Germinal center (tissue), 1 donor: ENCODE data around the gene MRPL10.
"Not testable (repeated sequence)": the region's sequence is repeated elsewhere in the genome, so short reads cannot be mapped to it uniquely, and the experiment has no call there.

Source experiments
- DNase-seq: peaks from one replicate; pipeline ENCODE4 v3.0.0; 2012; ENCODE audit warnings: mixed read lengths, low spot score

The MRPL10 gene

DNA sequence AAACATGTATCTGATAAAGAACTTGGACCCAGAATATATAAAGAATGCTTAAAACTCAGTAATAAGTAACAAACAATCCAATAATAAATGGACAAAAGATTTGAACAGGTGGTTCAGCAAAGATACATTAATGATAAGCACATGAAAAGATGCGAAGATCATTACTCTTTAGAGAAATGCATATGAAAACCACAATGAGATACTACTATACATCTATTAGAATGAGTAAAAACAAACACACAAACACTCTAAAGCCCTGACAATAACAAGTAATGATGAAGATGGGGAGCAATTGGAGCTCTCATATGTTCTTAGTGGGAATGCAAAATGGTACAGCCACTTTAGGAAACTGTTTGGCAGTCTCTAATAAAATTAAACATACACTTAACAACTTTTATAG lies 38.9 kb downstream of the MRPL10 start:
- no peak for DNase-seq

DNA sequence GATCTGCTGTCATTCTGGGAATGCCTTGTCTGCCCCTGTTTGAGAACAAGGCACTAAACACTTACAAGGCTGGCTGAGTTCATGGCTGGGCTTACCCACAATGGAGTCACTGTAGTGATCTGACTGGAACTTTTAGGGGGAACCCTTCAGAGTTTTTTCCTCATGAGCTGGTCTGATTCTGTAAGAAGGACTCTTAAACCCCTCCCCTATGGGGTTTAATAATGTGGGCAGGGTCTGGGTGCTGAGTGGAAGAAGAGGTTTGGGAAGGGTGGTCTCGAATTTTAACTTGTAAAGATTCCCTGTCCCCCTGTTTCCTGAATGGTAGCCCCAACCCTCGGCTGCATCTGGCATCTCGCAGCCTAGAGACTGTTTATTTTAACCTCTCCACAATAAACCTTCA lies 40.3 kb downstream of the MRPL10 start:
- DNase-seq, result no peak

DNA sequence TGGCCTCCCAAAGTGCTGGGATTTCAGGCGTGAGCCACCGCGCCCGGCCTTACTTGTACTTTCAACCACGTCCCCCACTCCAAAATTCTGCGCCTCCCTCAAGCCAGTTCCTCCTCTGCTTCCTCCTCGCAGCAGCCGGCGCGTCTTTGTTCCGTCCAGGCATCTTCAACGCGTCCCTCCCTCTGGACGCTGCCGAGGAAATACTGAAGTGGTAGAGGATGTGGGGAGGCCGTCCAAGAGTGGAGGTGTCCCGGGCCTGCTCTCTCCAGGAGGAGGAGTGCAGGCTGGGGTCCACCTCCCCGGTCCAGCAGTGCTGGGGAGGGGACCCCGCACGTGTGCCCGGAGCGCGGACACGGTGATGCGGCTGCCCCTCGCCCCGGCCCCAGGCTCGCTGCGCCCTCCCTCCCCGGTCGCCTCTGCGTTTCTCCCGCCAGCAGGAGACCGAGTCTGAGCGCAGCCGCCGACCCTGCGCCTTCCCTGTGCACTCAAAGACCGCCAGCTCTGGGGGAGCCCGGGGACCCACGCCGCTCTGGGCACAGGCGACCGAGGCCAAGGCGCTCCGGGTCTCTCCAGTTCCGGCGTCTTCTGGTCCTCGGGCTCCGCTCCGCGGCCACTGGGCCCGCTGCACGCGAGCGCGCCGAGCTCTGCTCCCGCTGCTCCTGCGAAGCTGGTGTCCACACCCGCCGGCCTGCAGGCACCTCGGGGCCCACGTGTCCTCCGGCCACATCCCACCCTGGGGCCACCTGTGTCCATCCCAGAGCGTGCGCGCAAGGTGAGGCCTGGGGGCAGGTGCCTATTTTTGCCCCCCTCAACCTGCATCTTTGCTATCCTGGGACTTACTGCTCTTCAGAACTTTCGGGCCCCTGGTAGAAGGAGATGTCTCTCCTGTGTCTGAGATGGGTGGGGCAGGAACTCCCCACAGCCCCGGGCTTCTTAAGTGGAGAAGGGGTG lies 41.5 kb downstream of the MRPL10 start:
- peak; percentile 55 for DNase-seq

- no peak for DNase-seq
These were observed 45.7 kb downstream of the MRPL10 start for GRCh38 chr17:47785538-47786123.

- DNase-seq, result no peak
These were observed 49.9 kb downstream of the MRPL10 start for GRCh38 chr17:47781397-47781796.

DNA sequence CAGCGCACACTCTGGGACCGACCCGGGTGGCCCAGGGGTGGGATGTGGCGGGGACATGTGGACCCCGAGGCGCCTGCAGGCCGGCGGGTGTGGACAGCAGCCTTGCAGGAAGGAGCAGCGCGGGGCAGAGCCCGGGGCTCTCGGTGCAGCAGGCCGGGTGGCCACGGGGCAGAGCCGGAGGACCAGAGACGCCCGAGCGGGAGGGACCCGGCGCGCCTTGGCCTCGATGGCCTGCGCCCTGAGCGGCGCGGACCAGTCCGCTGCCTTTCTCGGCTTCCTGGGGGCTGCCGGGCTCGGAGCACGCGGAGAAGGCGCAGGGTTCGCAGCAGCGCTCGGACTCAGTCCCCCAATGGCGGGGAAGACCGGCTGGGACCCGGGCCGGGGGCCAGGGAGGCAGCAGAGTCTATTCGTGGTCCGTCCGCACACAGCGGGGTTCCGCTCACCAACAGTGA lies 53.1 kb downstream of the MRPL10 start:
- no peak for DNase-seq

DNA sequence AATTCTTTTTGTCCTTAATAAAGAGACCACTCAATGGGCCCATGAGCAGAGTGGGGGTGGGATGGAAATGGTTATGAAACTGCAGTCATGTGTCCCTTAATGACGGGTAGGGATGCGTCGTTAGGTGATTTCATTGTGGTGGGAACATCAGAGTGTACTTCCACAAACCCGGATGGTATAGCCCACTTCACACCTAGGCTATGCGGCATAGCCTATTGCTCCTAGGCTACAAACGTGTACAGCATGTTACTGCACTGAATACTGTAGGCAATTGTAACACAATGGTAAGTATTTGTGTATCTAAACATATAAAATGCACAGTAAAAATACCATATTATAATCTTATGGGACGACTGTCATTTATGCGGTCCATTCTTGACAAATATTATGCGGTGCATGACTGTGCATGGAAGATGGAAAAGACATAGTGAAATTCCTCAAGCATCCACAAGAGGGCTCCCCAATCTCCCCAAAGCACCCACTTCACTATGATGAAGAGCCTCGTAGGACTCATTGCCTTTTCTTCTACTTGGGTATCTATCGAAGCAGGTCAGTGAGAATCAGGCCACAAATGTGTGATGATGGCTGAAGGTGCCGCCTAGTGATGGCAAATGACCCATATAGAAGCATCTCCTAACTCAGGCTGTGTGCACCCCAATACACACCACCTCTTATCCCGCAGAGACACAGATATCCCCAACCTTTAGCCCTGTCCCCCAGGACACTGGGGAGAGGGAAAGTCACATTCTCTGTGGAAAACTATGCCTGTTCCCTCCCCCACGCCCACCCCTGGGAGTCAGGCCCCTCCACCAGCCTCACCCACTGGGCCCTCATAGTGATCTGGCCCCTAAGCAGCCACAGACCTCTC lies 54.8 kb downstream of the MRPL10 start:
- peak; percentile 57 for DNase-seq

DNA sequence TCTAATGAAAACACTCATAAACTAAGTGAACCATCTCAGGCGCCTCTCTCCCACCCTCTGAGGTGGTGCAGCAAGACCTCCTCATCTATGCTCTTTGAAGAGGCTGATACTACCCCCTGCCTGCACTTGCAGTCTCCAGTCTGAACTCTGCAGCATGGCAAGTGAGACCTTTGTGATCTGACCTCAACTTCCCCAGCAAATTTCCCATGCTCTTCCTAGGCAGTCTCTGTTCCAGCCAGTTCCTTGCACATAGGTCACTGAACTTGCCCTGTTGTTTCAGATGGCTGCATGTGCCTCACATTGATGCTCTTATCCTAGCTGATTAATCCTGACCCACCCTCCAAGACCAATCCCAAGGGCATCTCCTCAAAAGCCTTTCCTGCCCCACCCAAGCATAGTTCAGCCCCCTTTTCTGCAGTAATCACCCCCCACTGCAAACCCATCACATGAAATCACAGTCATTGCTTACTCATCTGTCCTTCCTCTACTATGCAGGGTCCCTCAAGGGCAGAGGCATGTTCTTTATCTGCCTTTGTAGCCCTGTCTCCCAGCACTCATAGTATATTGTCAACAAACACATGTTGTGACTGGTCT lies 56.3 kb downstream of the MRPL10 start:
- DNase-seq, result no peak

DNA sequence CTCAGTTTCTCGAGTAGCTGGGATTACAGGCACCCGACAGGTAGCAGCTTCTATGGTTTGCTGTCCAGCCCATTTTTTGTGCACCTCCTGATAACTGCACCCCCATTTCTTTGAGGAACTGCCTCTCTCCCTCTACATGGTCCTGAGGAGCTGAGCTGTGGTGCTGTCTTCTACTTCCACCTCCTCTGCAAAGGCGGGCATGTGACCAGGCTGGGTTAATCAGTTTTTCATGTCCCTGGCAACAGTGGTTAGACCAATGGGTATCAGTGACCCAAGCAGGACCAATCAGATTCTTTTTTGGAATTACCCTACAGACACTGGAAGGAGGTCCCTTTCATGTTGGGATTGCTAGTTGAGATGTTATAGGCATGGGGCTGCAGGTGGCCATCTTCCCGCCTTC lies 57.0 kb downstream of the MRPL10 start:
- no peak for DNase-seq

GRCh38 chr17:47773649-47774048 lies 57.7 kb downstream of the MRPL10 start:
- DNase-seq, result not testable (repeated sequence)
